Hepatocyte (in vitro differentiated cells): ENCODE data around the gene ICAM2. TPM values are rescaled to one million over a fixed set of nuclear protein-coding genes. Genes with fewer than 3 reads are reported as not detected.

ENCODE experiments used
- DNase-seq: peaks from one replicate; pipeline ENCODE4 v3.0.0-alpha.2; 2016; ENCODE audit warnings: low spot score
- H2AFZ ChIP-seq: fragments of 200-600 bp; sonication (generic); 2 replicates; pipeline ENCODE4 v1.6.0; 2016; ENCODE audit warnings: antibody characterized with exemption, mild to moderate bottlenecking
- H3K27ac ChIP-seq: fragments of 200-600 bp; sonication (generic); 2 replicates; pipeline ENCODE4 v1.5.1; 2016; ENCODE audit warnings: mild to moderate bottlenecking
- H3K27me3 ChIP-seq: fragments of 200-600 bp; sonication (generic); 2 replicates; pipeline ENCODE4 v1.6.1; 2016
- H3K36me3 ChIP-seq: fragments of 200-600 bp; sonication (generic); replicated peaks from 2 replicates; pipeline ENCODE4 v1.5.1; 2016; ENCODE audit warnings: low read depth; ENCODE audit not compliant: insufficient read depth
- H3K4me1 ChIP-seq: fragments of 200-600 bp; sonication (generic); 2 replicates; pipeline ENCODE4 v1.5.1; 2016; ENCODE audit warnings: mild to moderate bottlenecking, moderate library complexity; ENCODE audit not compliant: insufficient read depth
- H3K4me2 ChIP-seq: fragments of 200-600 bp; sonication (generic); 2 replicates; pipeline ENCODE4 v1.6.0; 2016
- H3K4me3 ChIP-seq: fragments of 200-600 bp; sonication (generic); 2 replicates; pipeline ENCODE4 v1.5.1; 2016; ENCODE audit warnings: mild to moderate bottlenecking
- H3K79me2 ChIP-seq: fragments of 200-600 bp; sonication (generic); 2 replicates; pipeline ENCODE4 v1.6.0; 2017; ENCODE audit warnings: mild to moderate bottlenecking
- H3K9me2 ChIP-seq: fragments of 200-600 bp; sonication (generic); replicated peaks from 2 replicates; pipeline ENCODE4 v1.6.0; 2017; ENCODE audit warnings: mild to moderate bottlenecking; ENCODE audit not compliant: insufficient read depth
- H3K9me3 ChIP-seq: fragments of 200-600 bp; sonication (generic); 2 replicates; pipeline ENCODE4 v1.5.1; 2016; ENCODE audit warnings: low read depth, mild to moderate bottlenecking
- H4K20me1 ChIP-seq: fragments of 200-600 bp; sonication (generic); 2 replicates; pipeline ENCODE4 v1.6.0; 2016; ENCODE audit warnings: mild to moderate bottlenecking; ENCODE audit not compliant: insufficient read depth, poor library complexity, severe bottlenecking
- EZH2 ChIP-seq: fragments of 200-600 bp; sonication (generic); IDR thresholded peaks from 2 replicates; pipeline ENCODE4 v1.6.1; 2016; ENCODE audit warnings: antibody characterized with exemption, mild to moderate bottlenecking, borderline replicate concordance
- EZH2phosphoT487 ChIP-seq: fragments of 200-600 bp; sonication (generic); IDR thresholded peaks from one replicate; pipeline ENCODE4 v1.6.1; 2018; ENCODE audit warnings: antibody characterized with exemption, mild to moderate bottlenecking, low read depth, moderate library complexity; ENCODE audit not compliant: unreplicated experiment, severe bottlenecking
- WGBS: methylation state at CpG from one replicate; pipeline ENCODE4 v1.1.6; 2016; ENCODE audit warnings: low lambda C conversion rate; ENCODE audit errors: missing lambda C conversion rate; 5-methylcytosine and 5-hydroxymethylcytosine counted together
- polyA plus RNA-seq: library from polyadenylated mRNA; unstranded; fragments of >200 nt; fragmentation: Nextera tagmentation; extraction: Ambion mirVana; gene quantifications from 2 replicates; pipeline ENCODE4 v1.2.1, GENCODE V29; 2016
- total RNA-seq: library from RNA; depleted of rRNA; stranded (reverse); fragments of >200 nt; gene quantifications from 2 replicates; pipeline ENCODE4 v1.2.3, GENCODE V29; 2014
- TF ChIP-seq, protein P1 (sequence below): fragments of 200-600 bp; sonication (generic); IDR thresholded peaks from 2 replicates; pipeline ENCODE4 v1.5.1; 2016; ENCODE audit warnings: antibody characterized with exemption, mild to moderate bottlenecking; ENCODE audit not compliant: poor library complexity

Gene ICAM2
- total and polyA plus RNA-seq, 2 experiments from 2014 or later = 3.4 to 6.0 TPM

- WGBS = 89% methylated on average over 5 of the region's 5 CpGs
These were observed 24.8 kb downstream of the ICAM2 start for GRCh38 chr17:63995626-63996025.

DNA sequence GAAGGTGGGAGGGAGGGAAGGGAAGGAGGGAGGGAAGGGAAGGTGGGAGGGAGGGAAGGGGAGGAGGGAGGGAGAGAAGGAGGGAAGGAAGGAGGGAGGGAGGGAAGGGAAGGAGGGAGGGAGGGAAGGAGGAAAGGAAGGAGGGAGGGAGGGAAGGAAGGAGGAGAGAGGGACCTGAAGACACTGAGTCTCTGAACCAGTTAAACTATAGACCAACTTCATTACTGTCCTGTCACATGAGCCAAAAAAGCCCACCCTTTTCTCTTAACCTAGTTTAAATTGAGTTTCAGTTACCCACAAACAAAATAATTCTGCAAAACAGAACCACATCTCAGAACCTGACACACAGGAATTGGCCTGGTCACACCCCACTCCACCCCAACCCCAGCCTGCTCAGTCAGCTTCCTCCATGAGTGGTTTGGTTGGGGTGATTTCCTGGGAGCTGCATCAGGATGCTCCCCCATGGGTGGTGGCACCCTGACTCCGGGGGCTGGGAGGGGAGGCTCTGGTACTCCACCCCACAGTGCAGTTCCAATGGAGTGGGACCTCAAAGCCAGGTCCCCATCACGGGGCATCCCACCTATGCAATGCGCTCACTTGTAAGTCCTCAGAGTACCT is 27.0 kb downstream of the ICAM2 start:
- Histone ChIP-seq H3K36me3 (no peaks in the 10 kb centered on the region), H3K27me3 (peaks cover 43% of the 10 kb centered on the region), H3K4me2 (no peak overlapping the region), H4K20me1 (no peaks in the 10 kb centered on the region), H3K4me1 (peaks cover 15% of the 10 kb centered on the region), H3K79me2 (no peaks in the 10 kb centered on the region), H3K4me3 (no peak overlapping the region), H3K9me2 (no peaks in the 10 kb centered on the region), H3K9me3 (no peaks in the 10 kb centered on the region), H3K27ac (no peak overlapping the region), H2AFZ (no peak overlapping the region)
- no peak for DNase-seq
- 84% methylated on average over 3 of the region's 3 CpGs for WGBS
- TF ChIP-seq EZH2phosphoT487 (no peak), EZH2 (no peak)
- TF ChIP-seq, protein P1, sequence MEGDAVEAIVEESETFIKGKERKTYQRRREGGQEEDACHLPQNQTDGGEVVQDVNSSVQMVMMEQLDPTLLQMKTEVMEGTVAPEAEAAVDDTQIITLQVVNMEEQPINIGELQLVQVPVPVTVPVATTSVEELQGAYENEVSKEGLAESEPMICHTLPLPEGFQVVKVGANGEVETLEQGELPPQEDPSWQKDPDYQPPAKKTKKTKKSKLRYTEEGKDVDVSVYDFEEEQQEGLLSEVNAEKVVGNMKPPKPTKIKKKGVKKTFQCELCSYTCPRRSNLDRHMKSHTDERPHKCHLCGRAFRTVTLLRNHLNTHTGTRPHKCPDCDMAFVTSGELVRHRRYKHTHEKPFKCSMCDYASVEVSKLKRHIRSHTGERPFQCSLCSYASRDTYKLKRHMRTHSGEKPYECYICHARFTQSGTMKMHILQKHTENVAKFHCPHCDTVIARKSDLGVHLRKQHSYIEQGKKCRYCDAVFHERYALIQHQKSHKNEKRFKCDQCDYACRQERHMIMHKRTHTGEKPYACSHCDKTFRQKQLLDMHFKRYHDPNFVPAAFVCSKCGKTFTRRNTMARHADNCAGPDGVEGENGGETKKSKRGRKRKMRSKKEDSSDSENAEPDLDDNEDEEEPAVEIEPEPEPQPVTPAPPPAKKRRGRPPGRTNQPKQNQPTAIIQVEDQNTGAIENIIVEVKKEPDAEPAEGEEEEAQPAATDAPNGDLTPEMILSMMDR = no peak

More at GRCh38 chr17:63995626-63996025, 24.8 kb downstream of the ICAM2 start:
- H3K79me2 ChIP-seq = no peaks in the 10 kb centered on the region
- no peak for DNase-seq
- H3K36me3 ChIP-seq = no peaks in the 10 kb centered on the region
- H3K4me2 ChIP-seq = no peak overlapping the region
- no peaks in the 10 kb centered on the region for H3K9me3 ChIP-seq
- TF ChIP-seq EZH2phosphoT487 (no peak), EZH2 (no peak)
- TF ChIP-seq, protein P1 = no peak
- H3K27me3 ChIP-seq = peaks cover 43% of the 10 kb centered on the region
- no peak overlapping the region for H3K27ac ChIP-seq
- no peaks in the 10 kb centered on the region for H3K9me2 ChIP-seq
- H3K4me1 ChIP-seq = peaks cover 10% of the 10 kb centered on the region
- no peaks in the 10 kb centered on the region for H4K20me1 ChIP-seq
- H2AFZ ChIP-seq = no peak overlapping the region
- no peak overlapping the region for H3K4me3 ChIP-seq

DNA sequence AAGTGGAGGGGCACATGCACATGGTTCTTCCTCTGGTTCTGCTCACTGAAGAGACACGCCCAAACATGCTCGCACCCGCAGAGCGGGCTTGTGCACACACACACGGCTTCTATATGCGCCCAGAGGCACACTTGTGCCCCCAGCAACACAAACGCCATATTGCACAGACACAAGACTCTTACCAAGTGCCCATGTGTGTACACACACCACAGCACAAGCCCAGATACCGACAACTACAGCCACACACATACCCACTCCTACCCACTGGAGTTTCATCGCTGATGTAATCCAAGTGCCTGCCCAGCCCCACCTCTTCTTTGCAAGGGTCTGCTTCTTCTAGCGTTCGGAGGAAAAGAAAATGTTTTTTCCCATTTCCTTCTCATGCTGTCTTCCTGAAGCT is 28.8 kb downstream of the ICAM2 start:
- Histone ChIP-seq H3K4me3 (no peak overlapping the region), H3K4me2 (no peak overlapping the region), H3K27ac (no peak overlapping the region), H3K9me2 (no peaks in the 10 kb centered on the region), H3K9me3 (no peaks in the 10 kb centered on the region), H4K20me1 (no peaks in the 10 kb centered on the region), H3K27me3 (peaks cover 30% of the 10 kb centered on the region), H2AFZ (no peak overlapping the region), H3K36me3 (no peaks in the 10 kb centered on the region), H3K4me1 (peaks cover 16% of the 10 kb centered on the region), H3K79me2 (no peaks in the 10 kb centered on the region)
- no peak for DNase-seq
- 89% methylated on average over 11 of the region's 11 CpGs for WGBS
- TF ChIP-seq, protein P1 = no peak
- TF ChIP-seq EZH2phosphoT487 = no peak
- TF ChIP-seq EZH2 = no peak
